Dendritic cell treated with granulocyte-macrophage colony-stimulating factor and Interleukin-4, amounts not matched to agents 40 ng/mL and 50 ng/mL, for 4 days (primary cell): Measurements from ENCODE around the gene TRIM14.
"Not testable (repeated sequence)": the region's sequence is repeated elsewhere in the genome, so short reads cannot be mapped to it uniquely, and the experiment has no call there.

ENCODE experiments used
- H3K27ac Mint-ChIP-seq: one replicate; pipeline ENCODE4 v1.8.0; 2022; ENCODE audit warnings: mild to moderate bottlenecking, mixed read lengths
- H3K27me3 Mint-ChIP-seq: one replicate; pipeline ENCODE4 v1.8.0; 2022; ENCODE audit warnings: mild to moderate bottlenecking, mixed read lengths
- H3K36me3 Mint-ChIP-seq: one replicate; pipeline ENCODE4 v1.8.0; 2022; ENCODE audit warnings: low read depth, mixed read lengths
- H3K4me1 Mint-ChIP-seq: one replicate; pipeline ENCODE4 v1.8.0; 2022; ENCODE audit warnings: low read depth, mixed read lengths
- H3K4me3 Mint-ChIP-seq: one replicate; pipeline ENCODE4 v1.8.0; 2022; ENCODE audit warnings: mild to moderate bottlenecking, moderate library complexity, mixed read lengths
- H3K9me3 Mint-ChIP-seq: one replicate; pipeline ENCODE4 v1.8.0; 2022; ENCODE audit warnings: mixed read lengths
- intact Hi-C: fragments of 100-400 bp; cut with micrococcal nuclease; formaldehyde crosslinking; loops from one replicate; pipeline ENCODE4 v1.15.0; 2022

The TRIM14 gene

DNA sequence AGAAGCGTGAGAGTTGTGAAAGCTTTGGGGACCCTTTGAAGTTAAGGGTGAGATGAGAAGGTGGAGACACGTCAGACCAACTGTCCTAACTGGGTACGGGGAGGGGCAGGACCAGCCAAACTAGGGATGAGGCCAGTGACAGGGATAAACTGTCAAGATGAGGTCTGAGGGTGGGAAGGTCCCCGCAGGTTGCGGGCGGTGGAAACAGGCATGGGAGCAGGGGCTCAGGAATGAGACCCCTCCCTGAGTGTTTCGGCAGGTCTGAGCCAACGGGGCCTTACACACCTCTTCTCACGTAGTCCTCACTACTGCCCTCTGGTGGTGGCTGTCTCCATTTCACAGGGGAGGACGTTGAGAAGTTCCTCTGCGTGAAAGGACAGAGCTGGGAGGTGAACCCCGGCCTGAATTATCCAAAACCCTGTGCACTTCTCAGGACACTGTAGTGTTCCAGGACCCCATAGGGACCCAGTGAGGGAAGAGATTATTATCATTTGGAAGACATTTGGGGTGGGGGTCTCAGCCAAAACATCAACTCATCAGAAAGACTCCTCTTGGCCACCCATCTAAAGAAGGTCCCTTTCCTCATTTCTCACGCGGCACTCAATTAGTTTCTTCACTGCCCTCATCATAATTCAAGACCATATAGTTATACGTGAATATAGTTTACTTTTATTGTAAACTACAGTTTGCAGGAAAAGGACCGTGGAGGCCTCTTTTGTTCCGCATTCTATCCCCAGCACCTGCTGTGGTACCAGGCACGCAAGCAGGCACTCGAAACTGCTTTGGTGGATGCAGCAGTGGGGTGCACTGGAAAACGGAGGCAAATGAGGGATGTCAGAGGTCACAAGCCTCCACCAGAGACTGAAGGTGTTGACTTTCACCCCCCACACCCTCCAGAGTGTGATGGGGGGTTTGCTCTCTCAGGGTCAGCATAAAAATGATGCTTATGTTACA is 84.2 kb downstream of the TRIM14 start:
- intact Hi-C loops: loop anchor here (5.0 kb wide), 1 partner anchor 113 kb away; the partner anchor contains the start of gene TRMO
- H3K9me3 Mint-ChIP-seq: no peaks in the 10 kb centered on the region
- peaks cover 2% of the 10 kb centered on the region for H3K27me3 Mint-ChIP-seq
- H3K27ac Mint-ChIP-seq: peak overlapping the region; percentile 51
- peaks cover 47% of the 10 kb centered on the region for H3K4me1 Mint-ChIP-seq
- H3K36me3 Mint-ChIP-seq: no peaks in the 10 kb centered on the region
- no peak overlapping the region for H3K4me3 Mint-ChIP-seq

DNA sequence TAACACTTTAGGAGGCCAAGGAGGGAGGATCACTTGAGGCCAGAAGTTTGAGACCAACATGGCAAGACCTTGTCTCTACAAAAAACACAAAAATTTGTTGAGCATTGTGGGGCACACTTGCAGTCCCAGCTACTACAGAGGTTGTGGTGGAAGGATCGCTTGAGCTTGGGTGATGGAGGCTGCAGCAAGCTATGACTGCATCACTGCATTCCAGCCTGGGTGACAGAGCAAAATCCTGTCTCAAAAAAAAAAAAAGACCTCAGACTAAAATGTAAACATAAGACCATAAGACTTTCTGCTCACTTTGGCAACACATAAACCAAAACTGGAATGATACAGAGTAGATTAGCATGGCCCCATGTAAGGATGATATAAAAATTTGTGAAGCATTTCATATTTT is 87.1 kb downstream of the TRIM14 start:
- Mint-ChIP-seq H3K36me3 (no peaks in the 10 kb centered on the region), H3K9me3 (no peaks in the 10 kb centered on the region), H3K27me3 (peaks cover 2% of the 10 kb centered on the region), H3K27ac (no peak overlapping the region), H3K4me1 (peaks cover 24% of the 10 kb centered on the region), H3K4me3 (no peak overlapping the region)
- intact Hi-C loops: no loop called here

DNA sequence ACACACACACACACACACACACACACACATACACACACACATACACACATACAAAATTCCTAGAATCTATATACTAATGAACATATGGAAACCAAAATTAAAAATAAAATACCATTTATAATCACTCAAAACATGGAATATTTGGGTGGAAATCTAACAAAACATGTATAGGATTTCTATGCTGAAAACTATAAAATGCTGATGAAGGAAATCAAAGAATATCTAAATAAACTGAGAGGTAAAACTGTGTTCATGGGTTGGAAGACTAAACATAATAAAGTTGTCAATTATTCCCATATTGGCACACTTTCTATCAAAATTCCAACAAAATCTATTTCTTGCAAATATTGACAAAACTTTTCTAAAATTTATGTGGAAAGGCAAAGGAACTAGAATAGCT is 87.9 kb downstream of the TRIM14 start:
- Mint-ChIP-seq H3K27me3 (peaks cover 2% of the 10 kb centered on the region), H3K4me3 (no peak overlapping the region), H3K36me3 (peaks cover 7% of the 10 kb centered on the region), H3K27ac (no peak overlapping the region), H3K4me1 (peaks cover 19% of the 10 kb centered on the region), H3K9me3 (no peaks in the 10 kb centered on the region)
- intact Hi-C loops: no loop called here

DNA sequence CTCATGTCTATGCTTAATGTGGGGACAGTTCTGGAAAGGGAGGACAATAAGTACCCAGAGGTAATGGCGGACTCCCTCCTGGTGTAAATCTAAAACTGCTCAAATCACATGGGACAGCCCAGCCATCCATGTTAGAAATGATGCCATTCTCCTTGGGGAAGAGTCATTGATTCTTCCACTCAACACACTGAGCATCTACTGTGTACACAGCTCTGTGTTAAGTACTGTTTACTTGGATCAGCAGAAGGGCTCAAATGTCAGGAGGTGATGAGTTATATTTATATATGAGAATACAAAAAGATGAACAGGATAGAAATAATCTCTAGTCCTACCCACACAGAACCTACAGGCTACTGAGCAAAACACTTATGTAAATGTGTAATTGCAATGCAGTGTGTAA is 94.3 kb downstream of the TRIM14 start:
- Mint-ChIP-seq H3K9me3 (no peaks in the 10 kb centered on the region), H3K4me3 (no peak overlapping the region), H3K27me3 (no peaks in the 10 kb centered on the region), H3K27ac (no peak overlapping the region), H3K36me3 (peaks cover 41% of the 10 kb centered on the region), H3K4me1 (peaks cover 4% of the 10 kb centered on the region)
- intact Hi-C loops: no loop called here

DNA sequence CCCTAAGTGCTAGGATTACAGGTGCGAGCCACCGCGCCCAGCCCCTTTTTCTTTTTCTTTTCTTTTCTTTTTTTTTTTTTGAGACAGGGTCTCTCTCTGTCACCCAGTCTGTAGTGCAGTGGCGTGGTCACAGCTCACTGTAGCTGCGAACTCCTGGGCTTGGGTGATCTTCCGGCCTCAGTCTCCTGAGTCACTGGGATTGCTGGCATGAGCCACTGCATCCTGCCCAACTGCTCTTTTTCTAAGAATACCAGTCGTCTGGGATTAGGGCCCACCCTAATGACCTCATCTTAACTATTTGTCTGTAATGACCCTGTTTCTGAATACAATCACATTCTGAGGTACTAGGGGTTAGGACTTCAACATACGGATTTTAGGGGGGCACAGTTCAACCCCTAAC is 96.6 kb downstream of the TRIM14 start:
- no peak overlapping the region for H3K4me3 Mint-ChIP-seq
- no peak overlapping the region for H3K27ac Mint-ChIP-seq
- H3K4me1 Mint-ChIP-seq: peaks cover 4% of the 10 kb centered on the region
- intact Hi-C loops: no loop called here
- H3K36me3 Mint-ChIP-seq: peaks cover 64% of the 10 kb centered on the region
- no peaks in the 10 kb centered on the region for H3K9me3 Mint-ChIP-seq
- no peaks in the 10 kb centered on the region for H3K27me3 Mint-ChIP-seq

DNA sequence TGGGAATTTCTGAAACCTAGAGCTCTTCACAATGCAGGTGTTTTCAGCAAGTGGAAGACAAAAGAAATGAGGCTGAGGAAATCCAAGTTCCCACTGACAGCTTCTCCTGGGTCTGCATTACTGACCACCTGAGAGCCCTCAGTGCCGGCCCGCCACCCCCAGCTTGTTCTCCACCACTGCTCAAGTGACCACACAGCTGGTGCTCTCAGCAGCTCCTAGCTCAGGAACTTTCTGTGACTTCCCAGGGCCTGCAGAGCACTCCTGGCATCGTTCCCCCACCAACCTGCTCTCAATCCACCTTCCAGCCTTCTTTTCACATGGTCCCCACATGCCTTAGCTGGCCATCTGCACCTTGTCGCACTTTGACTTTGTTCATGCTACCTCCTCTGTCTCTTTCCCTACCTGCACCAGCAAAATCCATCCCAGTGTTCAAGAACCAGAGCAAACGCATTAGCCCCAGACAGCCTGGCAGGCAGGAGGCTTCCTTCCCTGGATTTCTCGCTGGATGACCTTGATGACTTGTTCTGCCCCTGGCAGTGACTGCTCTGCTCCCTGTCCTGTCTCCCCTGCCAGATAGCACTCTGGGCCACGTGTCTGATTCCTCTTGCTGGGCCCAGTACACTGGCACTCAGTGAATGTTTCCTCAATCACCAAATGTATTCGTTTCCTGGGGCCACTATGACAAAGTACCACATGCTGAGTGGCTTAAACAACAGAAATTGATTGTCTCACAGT is 97.5 kb downstream of the TRIM14 start:
- Mint-ChIP-seq H3K4me1 (peaks cover 4% of the 10 kb centered on the region), H3K36me3 (peaks cover 70% of the 10 kb centered on the region), H3K4me3 (no peak overlapping the region), H3K9me3 (no peaks in the 10 kb centered on the region), H3K27me3 (no peaks in the 10 kb centered on the region), H3K27ac (no peak overlapping the region)
- intact Hi-C loops: no loop called here

DNA sequence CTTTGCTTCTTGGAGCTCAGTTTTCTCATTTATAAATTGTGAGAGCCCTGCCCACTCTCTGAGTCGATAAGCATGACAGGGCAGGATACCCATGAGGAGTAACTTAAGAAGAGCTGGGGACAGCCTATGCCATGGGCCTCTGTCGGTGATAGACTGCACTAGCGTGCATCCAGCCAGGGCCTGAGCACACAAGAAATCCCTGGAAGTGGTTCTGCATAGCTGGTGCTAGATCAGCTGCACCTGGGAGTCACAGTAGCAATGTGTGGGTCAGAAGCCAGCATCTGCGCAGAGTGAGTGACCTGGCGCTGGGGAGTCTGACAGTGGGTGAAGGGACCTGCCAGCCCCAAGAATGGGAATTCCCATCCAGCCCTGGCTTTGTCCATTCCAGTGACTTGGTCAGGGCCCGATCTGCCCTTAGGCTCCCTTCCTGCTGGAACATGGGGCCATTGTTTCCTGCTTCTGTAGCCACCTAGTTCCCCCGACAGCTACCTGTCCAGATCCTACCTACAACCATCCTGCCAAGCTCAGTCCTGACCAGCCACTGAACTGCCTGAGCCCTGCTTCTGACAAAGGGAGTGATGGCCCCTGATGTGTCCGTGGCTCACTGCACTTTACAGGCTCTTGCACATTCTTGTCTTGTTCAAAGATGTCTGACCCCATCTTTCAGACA is 98.4 kb downstream of the TRIM14 start:
- H3K27ac Mint-ChIP-seq: no peak overlapping the region
- H3K4me1 Mint-ChIP-seq: peaks cover 4% of the 10 kb centered on the region
- no peaks in the 10 kb centered on the region for H3K9me3 Mint-ChIP-seq
- H3K36me3 Mint-ChIP-seq: peaks cover 71% of the 10 kb centered on the region
- H3K27me3 Mint-ChIP-seq: no peaks in the 10 kb centered on the region
- intact Hi-C loops: no loop called here
- no peak overlapping the region for H3K4me3 Mint-ChIP-seq

DNA sequence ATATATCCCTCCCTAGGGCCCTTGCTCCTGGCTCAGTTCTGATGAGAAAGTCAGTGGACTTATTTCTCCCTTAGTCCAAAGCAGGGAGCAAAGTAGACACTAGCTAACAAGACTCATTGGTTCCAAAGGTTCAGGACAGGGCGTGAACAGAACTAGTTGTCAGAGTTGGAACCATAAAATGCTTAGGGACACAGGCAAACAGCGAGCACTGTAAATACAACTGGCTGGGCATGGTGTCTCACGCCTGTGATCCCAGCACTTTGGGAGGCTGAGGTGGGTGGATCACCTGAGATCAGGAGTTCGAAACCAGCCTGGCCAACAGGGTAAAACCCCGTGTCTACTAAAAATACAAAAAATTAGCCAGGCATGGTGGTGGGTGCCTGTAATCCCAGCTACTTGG is 99.2 kb downstream of the TRIM14 start:
- H3K4me3 Mint-ChIP-seq, intact Hi-C loops, H3K4me1 Mint-ChIP-seq, H3K27ac Mint-ChIP-seq, H3K9me3 Mint-ChIP-seq, H3K27me3 Mint-ChIP-seq: not testable (repeated sequence)
- peaks cover 78% of the 10 kb centered on the region for H3K36me3 Mint-ChIP-seq
